ENCODE results near the gene RLBP1.
"Not testable (repeated sequence)": the region's sequence is repeated elsewhere in the genome, so short reads cannot be mapped to it uniquely, and the experiment has no call there.

The RLBP1 gene

GRCh38 chr15:89221543-89221942 is at the start of gene RLBP1:
Gene RLBP1 (minus strand): TSS chr15:89221579. CDS start chr15:89218975, 2,604 bp downstream.
- FAIRE-seq, result no peak

GRCh38 chr15:89250142-89250541 is 28.8 kb upstream of the RLBP1 start:
- not testable (repeated sequence) for FAIRE-seq

GRCh38 chr15:89248584-89248983 is 27.2 kb upstream of the RLBP1 start:
- no peak for FAIRE-seq

- FAIRE-seq, result no peak
Measured at GRCh38 chr15:89247446-89247845, 26.1 kb upstream of the RLBP1 start.

GRCh38 chr15:89244574-89244903 is 23.2 kb upstream of the RLBP1 start:
- no peak for FAIRE-seq

GRCh38 chr15:89243691-89244573 is 22.6 kb upstream of the RLBP1 start, which contains the start of gene FANCI:
Gene FANCI (plus strand): TSS chr15:89243979. CDS start chr15:89247648, 3,669 bp downstream.
- peak; percentile 75 for FAIRE-seq

- no peak for FAIRE-seq
Measured at GRCh38 chr15:89243046-89243690, 21.8 kb upstream of the RLBP1 start.

GRCh38 chr15:89239883-89240810 is 18.8 kb upstream of the RLBP1 start:
- not testable (repeated sequence) for FAIRE-seq

- FAIRE-seq, result no peak
Measured at GRCh38 chr15:89231832-89232231, 10.5 kb upstream of the RLBP1 start.

- no peak for FAIRE-seq
Measured at GRCh38 chr15:89230277-89230676, 8.9 kb upstream of the RLBP1 start.

GRCh38 chr15:89227425-89227824 is 6.0 kb upstream of the RLBP1 start:
- FAIRE-seq, result no peak

GRCh38 chr15:89226359-89227221 is 5.2 kb upstream of the RLBP1 start:
- no peak for FAIRE-seq

- no peak for FAIRE-seq
Measured at GRCh38 chr15:89225588-89225987, 4.2 kb upstream of the RLBP1 start.

GRCh38 chr15:89218531-89218930 is 2.8 kb downstream of the RLBP1 start:
- FAIRE-seq, result no peak

- no peak for FAIRE-seq
Measured at GRCh38 chr15:89217686-89218376, 3.5 kb downstream of the RLBP1 start.

GRCh38 chr15:89217031-89217430 is 4.3 kb downstream of the RLBP1 start:
- FAIRE-seq, result no peak

- no peak for FAIRE-seq
Measured at GRCh38 chr15:89215627-89216026, 5.8 kb downstream of the RLBP1 start.

- no peak for FAIRE-seq
Measured at GRCh38 chr15:89211678-89212170, 9.7 kb downstream of the RLBP1 start.

GRCh38 chr15:89209057-89209456 is 12.3 kb downstream of the RLBP1 start:
- no peak for FAIRE-seq

GRCh38 chr15:89208256-89208655 is 13.1 kb downstream of the RLBP1 start:
- FAIRE-seq, result no peak

- FAIRE-seq, result no peak
Measured at GRCh38 chr15:89206908-89207331, 14.5 kb downstream of the RLBP1 start.

All from G401.6 (cell line).